ENCODE measurements around the gene PCBP1. TPM values are rescaled to one million over a fixed set of nuclear protein-coding genes. Genes with fewer than 3 reads are reported as not detected.

PCBP1 gene
- total RNA-seq, 1 donor from 2014 or later, result 308 TPM

DNA sequence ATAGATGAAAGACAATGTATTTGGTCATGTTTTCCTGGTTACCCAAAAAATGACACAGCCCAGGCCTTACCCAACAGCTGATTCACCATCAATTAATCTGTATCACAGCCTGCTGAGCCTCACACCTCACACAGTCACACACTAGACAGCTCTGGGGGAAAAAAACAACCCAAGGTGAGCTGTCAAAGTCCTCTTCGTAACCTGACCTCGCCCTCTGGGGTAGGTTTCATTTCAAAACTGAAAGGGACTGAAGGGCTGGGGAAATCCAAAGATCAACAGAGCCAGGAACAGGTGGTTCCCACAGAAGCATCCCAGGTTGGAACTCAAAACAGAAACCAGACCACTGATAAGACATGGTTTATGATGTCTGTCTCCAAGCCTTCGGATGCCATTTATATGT lies 18.2 kb upstream of the PCBP1 start:
- TF ChIP-seq, protein P1, sequence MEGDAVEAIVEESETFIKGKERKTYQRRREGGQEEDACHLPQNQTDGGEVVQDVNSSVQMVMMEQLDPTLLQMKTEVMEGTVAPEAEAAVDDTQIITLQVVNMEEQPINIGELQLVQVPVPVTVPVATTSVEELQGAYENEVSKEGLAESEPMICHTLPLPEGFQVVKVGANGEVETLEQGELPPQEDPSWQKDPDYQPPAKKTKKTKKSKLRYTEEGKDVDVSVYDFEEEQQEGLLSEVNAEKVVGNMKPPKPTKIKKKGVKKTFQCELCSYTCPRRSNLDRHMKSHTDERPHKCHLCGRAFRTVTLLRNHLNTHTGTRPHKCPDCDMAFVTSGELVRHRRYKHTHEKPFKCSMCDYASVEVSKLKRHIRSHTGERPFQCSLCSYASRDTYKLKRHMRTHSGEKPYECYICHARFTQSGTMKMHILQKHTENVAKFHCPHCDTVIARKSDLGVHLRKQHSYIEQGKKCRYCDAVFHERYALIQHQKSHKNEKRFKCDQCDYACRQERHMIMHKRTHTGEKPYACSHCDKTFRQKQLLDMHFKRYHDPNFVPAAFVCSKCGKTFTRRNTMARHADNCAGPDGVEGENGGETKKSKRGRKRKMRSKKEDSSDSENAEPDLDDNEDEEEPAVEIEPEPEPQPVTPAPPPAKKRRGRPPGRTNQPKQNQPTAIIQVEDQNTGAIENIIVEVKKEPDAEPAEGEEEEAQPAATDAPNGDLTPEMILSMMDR (IDR thresholded peaks at IDR 0.05), result no peak
- H3K36me3 ChIP-seq, result peaks cover 42% of the 10 kb centered on the region
- H3K27ac ChIP-seq, result peak overlapping the region; percentile 77
- no peak for DNase-seq
- no peaks in the 10 kb centered on the region for H3K9me3 ChIP-seq
- H3K4me3 ChIP-seq, result no peak overlapping the region
- ATAC-seq, result peak; percentile 48 to 77
- no peaks in the 10 kb centered on the region for H3K27me3 ChIP-seq (ENCODE audit: low read depth)
- intact Hi-C loops (cut with DNase I), result no loop called here
- H3K4me1 ChIP-seq, result peaks cover 31% of the 10 kb centered on the region

DNA sequence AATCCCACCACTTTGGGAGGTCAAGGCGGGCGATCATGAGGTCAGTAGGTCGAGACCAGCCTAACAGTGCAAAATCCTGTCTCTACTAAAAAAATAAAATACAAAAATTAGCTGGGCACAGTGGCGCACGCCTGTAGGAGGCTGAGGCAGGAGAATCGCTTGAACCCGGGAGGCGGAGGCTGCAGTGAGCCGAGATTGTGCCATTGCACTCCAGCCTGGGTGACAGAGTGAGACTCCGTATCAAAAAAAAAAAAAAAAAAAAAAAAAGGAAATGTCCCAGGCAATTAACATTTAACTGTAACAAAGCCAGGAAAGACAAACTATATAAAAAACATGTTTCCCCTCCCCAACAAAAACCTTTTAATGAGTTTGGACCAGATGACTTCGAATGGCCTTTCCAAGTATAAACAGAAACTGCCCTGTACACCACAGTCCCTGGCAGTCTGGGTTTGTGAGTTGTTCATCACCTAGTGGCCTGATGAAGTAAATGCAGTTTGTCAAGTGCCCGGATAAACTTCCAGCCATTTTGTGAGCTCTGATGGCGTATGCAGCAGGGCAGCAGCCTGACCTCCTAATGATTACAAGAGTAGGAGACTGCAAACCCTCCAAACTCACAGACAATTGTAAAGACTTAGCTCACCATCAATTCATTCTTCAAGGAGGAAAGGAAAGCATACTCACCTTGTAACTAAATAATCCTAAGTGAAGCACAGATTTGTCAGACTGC lies 16.6 kb upstream of the PCBP1 start:
- H3K4me1 ChIP-seq, result peaks cover 31% of the 10 kb centered on the region

DNA sequence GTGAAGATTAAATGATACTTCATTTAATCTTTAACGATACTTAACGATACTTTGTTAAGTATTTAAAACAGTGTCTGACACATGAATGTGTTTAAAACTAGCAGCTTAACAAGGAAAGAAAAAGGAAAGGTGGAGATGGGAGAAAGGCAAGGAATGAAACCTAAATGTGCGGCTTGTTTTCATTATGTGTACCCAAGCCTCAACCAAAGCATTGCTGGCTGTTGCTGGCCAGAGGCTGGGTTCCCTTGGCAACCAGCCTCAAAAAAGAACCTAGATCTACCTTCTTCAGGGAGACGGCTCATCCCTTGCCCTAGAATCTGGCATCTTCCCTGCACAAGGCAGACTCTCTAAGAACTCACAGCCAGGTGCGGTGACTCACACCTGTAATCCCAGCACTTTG lies 13.8 kb upstream of the PCBP1 start:
- ATAC-seq (no peak), DNase-seq (no peak)
- Histone ChIP-seq H3K4me3 (no peak overlapping the region), H3K27ac (no peak overlapping the region), H3K36me3 (peaks cover 49% of the 10 kb centered on the region), H3K9me3 (no peaks in the 10 kb centered on the region), H3K4me1 (peaks cover 36% of the 10 kb centered on the region), H3K27me3 (ENCODE audit: low read depth) (no peaks in the 10 kb centered on the region)
- intact Hi-C loops (cut with DNase I), result no loop called here
- TF ChIP-seq, protein P1 (IDR thresholded peaks at IDR 0.05), result no peak

More for the DNA sequence above, 16.6 kb upstream of the PCBP1 start:
- TF ChIP-seq, protein P1 (IDR thresholded peaks at IDR 0.05), result peak; percentile 82
- intact Hi-C loops (cut with DNase I), result no loop called here
- H3K4me3 ChIP-seq, result peak overlapping the region; percentile 14
- ATAC-seq (peak; percentile 92 to 94), DNase-seq (peak; percentile 52)
- H3K9me3 ChIP-seq, result no peaks in the 10 kb centered on the region
- peak overlapping the region; percentile 77 for H3K27ac ChIP-seq
- H3K27me3 ChIP-seq (ENCODE audit: low read depth), result no peaks in the 10 kb centered on the region
- peaks cover 36% of the 10 kb centered on the region for H3K36me3 ChIP-seq

DNA sequence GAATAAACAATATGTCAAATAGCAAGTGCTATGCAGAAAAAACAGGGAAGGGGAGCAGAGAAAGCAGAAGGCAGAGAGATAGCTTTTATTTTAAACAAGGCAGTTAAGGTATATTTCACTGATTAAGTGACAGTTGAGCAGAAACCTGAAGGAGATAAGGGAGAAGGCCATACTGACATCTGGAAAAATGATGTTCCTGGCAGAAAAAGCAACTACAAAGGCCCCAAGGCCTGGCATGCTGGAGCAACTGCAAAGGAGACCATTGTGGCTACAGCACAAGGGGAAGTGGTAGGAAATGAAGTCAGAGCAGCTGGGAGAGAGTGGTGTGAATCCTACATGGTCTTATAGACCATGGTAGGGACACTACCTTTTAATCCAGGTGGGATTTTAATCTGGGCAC lies 8.9 kb upstream of the PCBP1 start:
- H3K4me3 ChIP-seq, result no peak overlapping the region
- H3K9me3 ChIP-seq, result no peaks in the 10 kb centered on the region
- intact Hi-C loops (cut with DNase I), result no loop called here
- DNase-seq, result no peak
- TF ChIP-seq, protein P1 (IDR thresholded peaks at IDR 0.05), result no peak
- H3K27me3 ChIP-seq (ENCODE audit: low read depth), result no peaks in the 10 kb centered on the region
- peaks cover 91% of the 10 kb centered on the region for H3K36me3 ChIP-seq
- no peak overlapping the region for H3K27ac ChIP-seq
- no peak for ATAC-seq
- H3K4me1 ChIP-seq, result peaks cover 18% of the 10 kb centered on the region

DNA sequence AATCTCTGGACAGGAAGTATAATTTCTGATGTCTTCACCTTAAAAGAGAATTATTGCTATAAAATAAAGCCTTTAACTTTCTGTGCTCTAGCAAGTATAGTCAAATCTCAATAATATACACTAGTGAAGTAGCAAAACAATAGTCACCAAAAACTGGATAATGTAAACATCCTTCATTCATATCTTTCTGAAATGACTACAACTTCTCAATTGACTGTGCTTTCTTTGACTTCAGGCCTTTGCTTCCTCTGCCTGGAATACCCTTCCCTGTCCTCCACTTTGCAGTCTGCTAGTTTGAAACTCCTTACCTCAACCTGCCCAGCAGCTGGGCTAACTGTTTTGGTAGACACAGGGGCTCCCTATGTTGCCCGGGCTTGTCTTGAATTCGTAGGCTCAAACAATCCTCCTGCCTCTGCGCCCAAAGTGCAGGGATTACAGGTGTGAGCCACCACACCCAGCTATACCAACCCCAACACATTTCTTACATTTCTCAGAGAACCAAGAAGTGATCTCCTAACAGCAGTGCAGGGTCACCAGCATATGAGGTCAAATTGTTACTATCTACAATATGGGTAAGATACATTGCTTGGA lies 6.6 kb upstream of the PCBP1 start:
- Histone ChIP-seq H3K4me3 (no peak overlapping the region), H3K27ac (no peak overlapping the region), H3K9me3 (no peaks in the 10 kb centered on the region), H3K27me3 (ENCODE audit: low read depth) (no peaks in the 10 kb centered on the region), H3K4me1 (peaks cover 41% of the 10 kb centered on the region), H3K36me3 (peaks cover 83% of the 10 kb centered on the region)
- intact Hi-C loops (cut with DNase I), result no loop called here
- ATAC-seq (no peak), DNase-seq (no peak)
- TF ChIP-seq, protein P1 (IDR thresholded peaks at IDR 0.05), result no peak
